Neural cell (in vitro differentiated cells): ENCODE results near the gene PTPRO.

Experiments
- EZH2 ChIP-seq: fragments of 200-600, 300-800 bp; shearing (Covaris generic), sonication (generic); IDR thresholded peaks from 2 replicates; pipeline ENCODE4 v1.6.1; 2014; ENCODE audit warnings: antibody characterized with exemption, low read length, borderline replicate concordance, mild to moderate bottlenecking; ENCODE audit not compliant: insufficient read depth, poor library complexity, severe bottlenecking
- MXI1 ChIP-seq: fragments of 450-650 bp; conservative IDR thresholded peaks from 2 replicates; pipeline ENCODE4 v1.6.1; 2014; ENCODE audit warnings: antibody characterized with exemption, mild to moderate bottlenecking; ENCODE audit not compliant: poor library complexity, severe bottlenecking
- POLR2AphosphoS5 ChIP-seq: IDR thresholded peaks from 2 replicates; pipeline ENCODE4 v1.6.1; 2012
- TF ChIP-seq, protein P1 (sequence below): fragments of 450-650 bp; IDR thresholded peaks from 2 replicates; pipeline ENCODE4 v1.5.1; 2014; ENCODE audit warnings: antibody characterized with exemption, mild to moderate bottlenecking, moderate library complexity; ENCODE audit not compliant: poor library complexity, severe bottlenecking

DNA sequence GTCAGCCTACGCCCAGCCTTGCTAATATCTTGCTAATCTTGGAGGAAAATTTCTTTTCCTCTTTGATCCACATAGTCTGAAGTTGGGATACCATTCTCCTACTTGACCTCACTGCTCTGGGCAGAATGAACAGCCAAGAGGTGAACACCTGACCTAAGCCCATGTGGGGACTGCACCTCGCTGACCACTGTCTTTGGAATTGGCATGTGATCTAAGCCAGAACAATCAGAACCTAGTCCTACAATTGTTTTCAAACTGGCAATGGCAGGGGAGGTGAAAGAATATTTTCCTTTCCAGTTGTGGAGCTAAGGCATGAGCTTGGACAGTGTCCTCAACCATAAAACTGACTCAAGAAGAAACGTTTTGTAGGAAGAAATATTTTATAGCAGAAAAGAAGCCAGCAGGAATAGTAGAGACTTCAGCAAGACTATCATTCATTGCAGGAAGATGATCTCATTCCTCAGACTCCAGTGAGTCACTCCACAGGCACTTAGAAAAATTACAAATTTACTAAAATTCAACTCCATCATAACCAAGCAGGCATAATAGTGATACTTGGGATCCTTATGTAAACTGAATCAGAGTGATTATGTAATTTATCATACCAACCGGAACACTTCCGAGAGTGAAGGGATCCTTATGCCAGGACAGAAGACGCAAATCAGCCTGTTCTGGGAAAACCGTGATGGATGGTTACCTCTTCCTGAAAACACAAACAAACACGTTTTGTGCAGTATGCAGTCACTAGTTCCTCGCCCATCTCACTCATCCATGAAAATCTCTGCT lies 14.7 kb downstream of the PTPRO start:
- TF ChIP-seq, protein P1, sequence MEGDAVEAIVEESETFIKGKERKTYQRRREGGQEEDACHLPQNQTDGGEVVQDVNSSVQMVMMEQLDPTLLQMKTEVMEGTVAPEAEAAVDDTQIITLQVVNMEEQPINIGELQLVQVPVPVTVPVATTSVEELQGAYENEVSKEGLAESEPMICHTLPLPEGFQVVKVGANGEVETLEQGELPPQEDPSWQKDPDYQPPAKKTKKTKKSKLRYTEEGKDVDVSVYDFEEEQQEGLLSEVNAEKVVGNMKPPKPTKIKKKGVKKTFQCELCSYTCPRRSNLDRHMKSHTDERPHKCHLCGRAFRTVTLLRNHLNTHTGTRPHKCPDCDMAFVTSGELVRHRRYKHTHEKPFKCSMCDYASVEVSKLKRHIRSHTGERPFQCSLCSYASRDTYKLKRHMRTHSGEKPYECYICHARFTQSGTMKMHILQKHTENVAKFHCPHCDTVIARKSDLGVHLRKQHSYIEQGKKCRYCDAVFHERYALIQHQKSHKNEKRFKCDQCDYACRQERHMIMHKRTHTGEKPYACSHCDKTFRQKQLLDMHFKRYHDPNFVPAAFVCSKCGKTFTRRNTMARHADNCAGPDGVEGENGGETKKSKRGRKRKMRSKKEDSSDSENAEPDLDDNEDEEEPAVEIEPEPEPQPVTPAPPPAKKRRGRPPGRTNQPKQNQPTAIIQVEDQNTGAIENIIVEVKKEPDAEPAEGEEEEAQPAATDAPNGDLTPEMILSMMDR: no peak
- TF ChIP-seq EZH2 (no peak), POLR2AphosphoS5 (no peak), MXI1 (no peak)
